HS-27A (cell line): Measurements from ENCODE around the gene PPP1R7.
"Not testable (repeated sequence)": the region's sequence is repeated elsewhere in the genome, so short reads cannot be mapped to it uniquely, and the experiment has no call there.

ENCODE experiments used
- DNase-seq: peaks from one replicate; pipeline ENCODE4 v3.0.0-alpha.2; 2012; ENCODE audit warnings: low read depth, missing footprints

PPP1R7 gene

DNA sequence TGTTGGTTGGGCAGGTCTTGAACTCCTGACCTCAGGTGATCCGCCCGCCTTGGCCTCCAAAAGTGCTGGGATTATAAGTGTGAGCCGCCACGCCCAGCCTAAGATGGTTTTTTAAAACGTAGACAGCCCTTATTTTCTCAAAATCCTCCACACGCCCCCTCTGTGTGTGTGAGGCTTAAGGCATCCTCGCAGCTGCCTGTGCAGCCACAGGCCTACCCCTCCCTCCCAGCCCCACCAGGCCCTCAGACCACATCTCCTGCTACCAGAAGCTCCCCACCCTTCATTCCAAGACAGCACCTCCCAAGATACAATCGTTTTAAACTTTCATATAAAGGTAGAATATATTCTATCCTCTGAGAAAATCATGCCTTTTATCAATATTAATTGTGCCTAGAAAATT is 43.0 kb downstream of the PPP1R7 start:
- no peak for DNase-seq

DNA sequence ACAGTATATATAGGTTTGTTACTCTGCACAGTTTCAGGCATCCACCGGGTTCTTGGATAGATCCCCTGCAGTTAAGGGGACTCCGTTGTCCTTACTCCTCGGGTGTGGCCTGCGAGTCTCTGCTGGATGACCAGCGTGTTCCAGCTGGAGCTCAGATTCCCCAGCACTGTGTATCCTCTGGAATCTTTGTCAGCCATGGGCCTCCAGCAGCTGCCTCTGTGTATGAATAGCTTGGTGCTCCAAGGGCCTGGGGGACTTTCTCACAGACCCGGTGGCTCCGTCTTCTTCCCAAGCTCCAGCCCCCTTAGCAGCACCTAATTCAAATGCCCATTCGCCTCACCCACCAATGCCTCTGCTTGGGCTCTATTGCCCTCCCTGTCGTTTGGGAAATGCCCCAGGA is 44.5 kb downstream of the PPP1R7 start:
- DNase-seq = no peak

DNA sequence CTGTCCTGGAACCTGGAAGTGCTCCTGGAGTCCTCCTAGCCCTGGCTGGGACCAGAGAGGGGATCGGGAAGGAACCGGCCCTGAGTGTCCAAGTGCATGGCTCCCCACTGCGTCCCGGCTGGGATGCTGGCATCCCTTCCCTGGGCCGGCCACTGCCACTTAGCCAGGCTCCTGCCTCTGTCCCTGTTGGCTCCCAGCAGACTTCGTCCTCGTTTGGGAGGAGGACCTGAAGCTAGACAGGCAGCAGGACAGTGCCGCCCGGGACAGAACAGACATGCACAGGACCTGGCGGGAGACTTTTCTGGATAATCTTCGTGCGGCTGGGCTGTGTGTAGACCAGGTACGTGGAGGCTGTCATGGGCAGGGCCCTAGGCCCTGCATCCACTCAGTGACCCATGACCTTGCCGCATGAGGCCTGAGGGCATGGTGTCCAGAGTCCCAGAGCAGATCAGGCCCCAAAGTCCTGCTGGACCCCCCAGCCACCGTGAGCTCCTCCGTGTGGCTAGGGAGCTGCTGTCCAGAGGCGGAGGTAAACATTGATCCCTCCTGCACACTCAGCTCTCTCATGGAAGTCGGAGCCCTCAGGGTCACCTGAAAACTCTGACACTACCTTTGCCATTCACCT is 45.4 kb downstream of the PPP1R7 start:
- no peak for DNase-seq

GRCh38 chr2:241197246-241197645 is 47.0 kb downstream of the PPP1R7 start:
- not testable (repeated sequence) for DNase-seq

DNA sequence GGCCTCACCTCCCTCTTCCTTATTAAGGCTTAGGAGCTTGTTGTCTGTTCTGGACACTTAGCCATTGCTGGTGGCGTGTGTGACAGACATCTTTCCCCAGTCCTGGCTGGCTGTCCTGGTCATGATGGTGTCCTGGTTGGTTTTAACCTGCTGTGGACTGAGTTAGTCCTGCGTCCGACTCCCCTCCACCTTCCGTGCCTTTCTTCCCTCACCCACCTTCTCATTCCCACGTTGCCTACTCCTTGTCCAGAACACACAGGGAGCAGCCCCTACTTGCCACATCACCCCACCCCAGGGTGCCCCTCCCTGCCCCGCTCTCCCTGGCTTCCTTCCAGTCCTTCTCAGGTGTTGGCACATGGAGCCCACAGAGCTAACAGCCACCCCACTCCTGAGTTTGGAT is 47.7 kb downstream of the PPP1R7 start:
- DNase-seq = no peak

- no peak for DNase-seq
Observed at GRCh38 chr2:241198381-241199279, 48.4 kb downstream of the PPP1R7 start.

- DNase-seq = no peak
Observed at GRCh38 chr2:241199286-241199685, 49.0 kb downstream of the PPP1R7 start.

DNA sequence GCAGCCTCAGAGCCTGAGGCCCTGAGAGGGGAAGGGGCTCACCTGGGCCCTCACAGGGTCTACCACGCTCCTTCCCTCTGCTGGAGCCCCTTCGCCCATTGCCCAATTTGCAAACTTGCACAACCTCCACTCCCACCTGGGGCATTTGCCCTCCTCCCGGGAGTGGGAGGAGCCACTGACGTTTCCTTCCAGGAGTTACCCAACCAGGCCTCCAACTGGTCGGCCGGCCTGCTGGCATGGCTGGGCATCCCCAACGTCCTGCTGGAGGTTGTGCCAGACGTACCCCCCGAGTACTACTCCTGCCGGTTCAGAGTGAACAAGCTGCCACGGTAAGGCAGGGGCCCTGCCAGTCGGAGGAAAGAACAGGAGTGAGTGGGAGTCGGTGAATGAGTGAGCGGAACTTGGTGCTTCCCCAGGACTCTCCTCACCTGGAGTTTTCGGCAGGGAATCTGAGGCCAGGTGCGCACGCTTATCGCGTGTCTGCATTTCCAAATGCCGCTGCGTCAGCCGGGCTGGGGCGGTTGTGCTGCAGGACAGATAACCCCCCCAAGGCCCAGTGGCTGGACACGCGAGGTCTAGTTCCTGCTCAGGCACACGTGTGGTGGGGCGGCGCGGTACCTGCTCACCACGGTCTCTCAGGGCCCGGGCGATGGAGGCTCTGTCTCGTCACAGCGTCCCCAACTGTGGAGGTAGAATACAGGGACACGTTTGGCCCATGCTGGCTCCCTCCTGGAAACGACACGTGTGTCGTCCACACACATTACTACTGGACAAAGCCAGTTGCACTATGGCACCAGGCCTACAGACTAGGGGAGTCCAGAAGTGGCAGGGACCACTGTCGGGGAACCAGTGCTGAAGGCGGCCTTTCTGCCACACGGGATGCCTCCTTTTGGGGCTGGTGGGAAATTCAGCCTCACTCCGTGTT is 49.9 kb downstream of the PPP1R7 start:
- DNase-seq = no peak

DNA sequence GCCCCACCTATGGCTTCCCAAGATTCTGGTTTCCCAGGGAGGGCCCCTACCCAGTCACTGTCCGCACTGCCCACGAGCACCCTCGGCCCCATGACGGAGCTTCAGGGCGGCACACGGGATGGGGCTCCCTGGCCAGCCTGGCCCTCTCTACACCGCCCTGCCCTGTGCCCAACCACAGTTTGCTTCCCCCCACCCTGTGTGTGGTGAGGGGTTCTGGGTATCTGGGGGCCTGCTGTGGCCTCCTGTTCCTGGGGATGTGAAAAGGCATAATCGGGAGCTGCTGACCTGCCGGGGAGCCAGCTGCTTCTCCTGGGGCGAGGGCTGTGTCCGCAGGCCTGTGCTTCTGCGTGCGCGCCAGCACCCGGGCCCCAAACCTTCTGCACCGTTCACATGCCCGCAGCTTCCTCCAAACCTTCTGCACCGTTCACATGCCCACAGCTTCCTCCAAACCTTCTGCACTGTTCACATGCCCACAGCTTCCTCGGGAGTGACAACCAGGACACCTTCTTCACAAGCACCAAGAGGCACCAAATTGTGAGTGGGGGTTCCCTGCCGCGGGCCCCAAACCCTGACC is 50.6 kb downstream of the PPP1R7 start:
- DNase-seq = no peak

- DNase-seq = no peak
Observed at GRCh38 chr2:241201445-241202267, 51.4 kb downstream of the PPP1R7 start.

DNA sequence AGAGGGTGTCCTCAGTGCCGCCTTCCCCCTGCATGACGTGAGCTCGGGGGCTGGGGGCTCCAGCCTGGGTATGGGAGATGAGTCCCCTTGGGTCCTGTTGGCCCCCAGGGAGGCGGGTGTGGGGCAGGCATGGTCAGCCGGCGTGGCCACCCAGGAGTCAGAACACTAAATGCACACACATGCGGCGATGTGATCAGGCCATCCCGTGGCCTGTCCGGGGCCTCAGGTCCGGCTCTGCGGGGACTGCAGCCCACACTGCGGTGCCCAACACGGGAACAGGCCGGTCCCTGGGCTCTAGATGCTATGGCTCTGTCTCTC is 52.0 kb downstream of the PPP1R7 start:
- DNase-seq = no peak

DNA sequence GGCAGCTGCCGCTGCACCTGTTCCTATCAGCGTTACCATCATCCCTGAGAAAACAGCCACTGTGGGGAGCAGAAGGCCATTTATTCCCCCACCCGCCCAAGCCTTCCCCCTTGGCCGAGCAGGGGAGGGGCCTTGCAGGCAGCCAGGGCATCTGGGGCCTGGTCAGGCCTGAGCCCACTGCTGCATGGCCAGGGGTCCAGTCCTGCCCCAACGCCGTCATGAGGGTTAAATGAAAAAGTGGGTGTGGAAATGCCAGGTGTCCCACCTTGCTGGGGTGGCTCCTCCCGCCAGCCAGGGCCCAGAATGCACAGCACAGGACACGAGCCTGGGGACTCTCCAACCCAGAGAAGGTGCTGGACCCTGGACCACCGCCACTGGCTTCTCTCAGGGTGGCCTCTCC is 52.4 kb downstream of the PPP1R7 start:
- DNase-seq = no peak

DNA sequence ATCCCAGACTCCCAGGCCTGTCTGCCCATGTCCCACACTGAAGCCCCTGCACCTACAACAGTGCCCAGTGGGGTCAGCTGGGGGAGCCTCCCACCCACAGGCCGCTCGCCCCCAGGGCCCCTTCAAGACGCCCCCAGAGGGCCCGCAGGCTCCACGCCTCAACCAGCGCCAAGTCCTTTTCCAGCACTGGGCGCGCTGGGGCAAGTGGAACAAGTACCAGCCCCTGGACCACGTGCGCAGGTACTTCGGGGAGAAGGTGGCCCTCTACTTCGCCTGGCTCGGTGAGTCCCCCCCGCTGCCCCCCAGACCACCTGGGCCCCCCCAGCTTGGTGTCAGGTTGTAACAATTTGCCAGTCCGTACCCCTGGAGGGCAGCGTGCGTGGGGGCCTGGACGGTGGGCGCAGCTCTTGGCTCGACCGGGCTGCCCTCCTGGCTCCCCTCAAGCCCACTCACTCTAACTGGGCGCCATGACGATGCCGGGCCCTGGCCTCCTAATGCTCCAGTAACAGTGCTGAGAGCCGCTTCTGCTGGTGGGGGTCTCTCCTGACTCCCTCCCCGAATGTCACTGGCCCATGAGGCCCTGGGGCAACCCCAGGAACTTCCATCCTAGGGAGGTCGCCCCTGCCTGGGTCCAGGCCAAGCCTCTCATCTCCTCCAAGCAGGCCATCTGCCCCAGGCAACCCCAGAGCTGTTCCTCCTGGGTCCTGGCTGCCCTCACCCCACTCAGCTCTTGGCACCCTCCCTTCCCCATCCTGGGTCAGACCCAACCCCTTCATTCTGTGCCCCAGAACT is 53.1 kb downstream of the PPP1R7 start:
- DNase-seq = no peak

GRCh38 chr2:241204010-241204384 is 53.7 kb downstream of the PPP1R7 start:
- no peak for DNase-seq

- DNase-seq = no peak
Observed at GRCh38 chr2:241204490-241204889, 54.2 kb downstream of the PPP1R7 start.

GRCh38 chr2:241205086-241205485 is 54.8 kb downstream of the PPP1R7 start:
- DNase-seq = no peak

DNA sequence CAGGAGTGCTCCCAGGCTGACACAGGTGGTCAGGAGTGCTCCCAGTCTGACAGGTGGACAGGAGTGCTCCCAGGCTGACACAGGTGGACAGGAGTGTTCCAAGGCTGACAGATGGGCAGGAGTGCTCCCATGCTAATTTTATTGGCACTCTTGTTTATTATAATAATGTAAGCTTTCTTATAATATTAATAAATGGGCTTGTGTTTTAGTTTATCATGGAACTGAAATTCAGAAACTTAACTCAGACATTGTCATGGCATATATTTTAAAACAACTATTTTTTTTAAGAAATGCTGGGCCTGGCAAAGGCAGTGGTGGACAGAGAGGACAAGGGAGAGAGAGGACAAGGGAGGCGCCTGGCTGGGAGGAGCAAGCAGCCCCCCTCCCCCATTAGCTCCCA is 56.9 kb downstream of the PPP1R7 start:
- DNase-seq = no peak

- DNase-seq = no peak
Observed at GRCh38 chr2:241207641-241208040, 57.4 kb downstream of the PPP1R7 start.

DNA sequence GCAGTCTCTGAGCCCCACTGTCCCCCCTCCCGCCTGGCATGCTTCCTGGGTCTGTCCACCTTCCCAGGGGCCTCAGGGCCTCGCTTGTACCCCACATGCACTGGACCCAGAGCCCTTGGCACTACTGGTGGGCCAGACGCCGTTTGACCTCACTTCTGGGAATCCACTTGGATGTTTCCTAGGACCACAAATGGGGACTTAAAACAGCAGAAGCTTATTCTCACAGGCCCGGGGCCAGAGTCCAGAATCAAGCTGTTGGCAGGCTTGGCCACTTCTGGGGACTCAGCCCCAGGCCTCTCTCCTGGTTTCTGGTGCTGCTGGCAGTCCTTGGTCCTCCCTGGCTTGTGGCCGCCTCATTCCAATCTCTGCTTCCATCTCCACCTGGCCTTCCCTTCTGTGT is 57.8 kb downstream of the PPP1R7 start:
- no peak for DNase-seq

- no peak for DNase-seq
Observed at GRCh38 chr2:241209271-241209670, 59.0 kb downstream of the PPP1R7 start.

GRCh38 chr2:241211276-241211675 is 61.0 kb downstream of the PPP1R7 start:
- DNase-seq = no peak
